Left cardiac atrium (tissue), 4 donors: Measurements from ENCODE around the gene GIPC1. TPM values are rescaled to one million over a fixed set of nuclear protein-coding genes. Genes with fewer than 3 reads are reported as not detected.

Experiments used
- ATAC-seq, 2 donors: fragments of 200-7000 bp; cut with Tn5 transposase; one replicate each; pipeline ENCODE4 v1.9.1; 2020; ENCODE audit warnings: mild to moderate bottlenecking in 2 of 2, moderate library complexity in 2 of 2
- DNase-seq: peaks from one replicate; pipeline ENCODE4 v3.0.0-alpha.2; 2020
- intact Hi-C, 2 donors: fragments of 100-400 bp; cut with DNase I; formaldehyde crosslinking; loops; one replicate each; pipeline versions ENCODE4 v1.14.1 to v1.15.1; 2022 to 2023
- total RNA-seq, 2 donors: library from RNA; stranded (reverse); fragmentation: NEBNext Ultra II Directional; extraction: Animal tissue kit (Norgen Biotek cat#: 25700); gene quantifications; one replicate each; pipeline ENCODE4 v1.2.1, GENCODE V29; 2021
- donor health status: DM: no; HTN: yes; CAD: no.
- donor health status: DM: no; HTN: yes; CAD: no; lungs with severe emphysema.
- donor health status: DM: yes; HTN: yes; CAD: no.
- donor health status: Dilated cardiomyopathy.

The GIPC1 gene
- total RNA-seq, 2 donors from 2014 or later = 49.7 to 49.8 TPM

DNA sequence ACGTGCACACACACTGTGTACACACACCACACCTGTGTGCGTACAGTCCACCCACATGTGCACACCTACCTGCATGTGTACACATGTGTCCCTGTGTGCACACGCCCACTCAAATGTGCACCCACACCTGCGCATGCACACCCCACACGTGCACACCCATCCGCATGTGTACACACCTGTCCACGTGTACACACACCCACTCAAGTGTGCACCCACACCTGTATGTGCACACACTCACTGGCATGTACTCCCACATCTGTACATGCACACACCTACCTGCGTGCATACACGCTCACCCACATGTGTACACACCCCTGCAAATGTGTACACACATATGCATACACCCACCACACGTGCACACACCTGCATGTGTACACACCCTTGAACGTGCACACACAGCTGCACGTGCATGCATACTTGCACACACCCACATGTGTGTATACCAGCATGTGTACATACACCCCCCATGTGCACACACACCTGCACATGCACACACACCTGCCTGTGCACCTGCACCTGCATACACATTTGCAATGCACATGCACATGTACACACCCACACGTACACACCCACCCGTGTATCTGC, 52.2 kb downstream of the GIPC1 start:
- DNase-seq = no peak
- intact Hi-C loops = no loop called here
- no peak for ATAC-seq

DNA sequence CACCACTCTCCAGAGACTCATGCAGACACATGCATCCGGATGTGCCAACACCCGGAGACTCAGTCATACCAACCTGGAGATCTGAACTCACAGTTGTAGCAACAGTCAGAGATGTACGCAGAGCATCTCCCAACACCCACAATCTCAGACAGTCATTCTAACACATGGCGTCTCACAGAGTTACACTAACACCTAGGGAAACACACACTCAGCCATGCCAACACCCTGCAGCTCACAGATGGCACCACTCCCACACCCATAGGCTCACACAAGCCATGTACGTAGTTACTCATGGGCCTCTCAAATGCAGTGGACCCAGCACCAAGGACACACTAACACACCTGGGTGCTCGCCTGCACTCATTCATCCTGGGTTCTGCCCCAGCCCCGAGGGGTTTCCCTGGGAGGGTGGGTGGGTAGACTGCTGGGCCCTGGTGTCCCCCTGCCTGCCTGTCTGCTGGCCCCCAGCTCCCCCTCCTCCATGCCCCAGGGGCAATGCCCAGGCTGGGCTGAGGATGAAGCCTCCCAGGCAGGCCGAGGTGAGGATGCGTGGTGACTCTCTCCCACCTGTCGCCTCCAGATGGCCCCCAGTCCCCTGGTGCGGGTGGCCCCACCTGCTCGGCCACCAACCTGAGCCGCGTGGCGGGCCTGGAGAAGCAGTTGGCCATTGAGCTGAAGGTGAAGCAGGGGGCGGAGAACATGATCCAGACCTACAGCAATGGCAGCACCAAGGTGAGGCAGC, 52.9 kb downstream of the GIPC1 start:
- no peak for ATAC-seq

DNA sequence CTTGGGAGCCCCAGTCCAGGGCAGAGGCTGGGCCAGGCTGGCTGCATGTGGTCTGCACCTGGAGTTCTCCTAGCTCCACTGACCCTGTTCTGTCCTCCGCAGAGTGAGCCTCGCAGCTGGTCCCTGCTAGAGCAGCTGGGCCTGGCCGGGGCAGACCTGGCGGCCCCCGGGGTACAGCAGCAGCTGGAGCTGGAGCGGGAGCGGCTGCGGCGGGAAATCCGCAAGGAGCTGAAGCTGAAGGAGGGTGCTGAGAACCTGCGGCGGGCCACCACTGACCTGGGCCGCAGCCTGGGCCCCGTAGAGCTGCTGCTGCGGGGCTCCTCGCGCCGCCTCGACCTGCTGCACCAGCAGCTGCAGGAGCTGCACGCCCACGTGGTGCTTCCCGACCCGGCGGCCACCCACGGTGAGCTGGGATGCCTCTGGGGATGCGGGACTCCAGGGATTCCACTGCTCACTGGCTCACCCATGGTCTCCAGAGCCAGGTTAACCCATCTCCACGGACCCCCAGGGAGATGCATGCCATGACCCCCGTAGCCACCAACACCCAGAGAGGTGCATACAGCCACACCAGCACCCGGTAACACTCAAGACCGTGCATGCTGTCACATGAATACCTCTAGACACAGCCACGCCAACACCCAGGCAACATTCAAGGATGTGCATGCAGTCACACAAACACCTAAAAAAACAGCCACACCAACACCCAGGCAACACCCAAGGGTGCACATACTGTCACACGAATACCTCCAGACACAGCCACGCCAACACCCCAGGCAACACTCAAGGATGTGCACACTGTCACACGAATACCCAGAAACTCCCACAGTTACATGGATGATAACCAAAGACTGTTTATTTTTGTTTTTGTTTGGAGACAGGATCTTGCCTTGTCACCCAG, 54.6 kb downstream of the GIPC1 start:
- ATAC-seq = peak in 1 of 2 donors; percentile 10
- no peak for DNase-seq
- intact Hi-C loops = no loop called here

More for the DNA sequence above, 52.9 kb downstream of the GIPC1 start:
- DNase-seq = no peak
- intact Hi-C loops = no loop called here

DNA sequence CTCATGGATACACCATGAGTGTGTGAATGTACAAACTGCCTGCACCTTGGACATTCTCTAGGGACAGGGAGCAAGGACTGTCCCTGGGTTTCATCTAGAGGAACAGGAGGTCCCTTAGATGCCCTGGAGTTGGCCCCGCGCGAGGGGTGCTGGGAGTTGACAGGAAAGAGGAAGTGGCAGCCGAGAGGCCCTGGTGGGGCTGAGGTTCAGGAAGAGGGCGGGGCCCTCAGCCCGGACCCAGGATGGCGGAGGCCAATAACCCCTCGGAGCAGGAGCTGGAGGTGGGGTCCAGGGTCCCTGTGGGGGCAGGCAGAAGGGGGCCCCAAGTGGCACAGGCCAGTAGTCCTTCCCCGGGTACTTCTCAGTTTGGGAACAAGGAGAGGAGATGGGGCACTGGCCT, 55.9 kb downstream of the GIPC1 start:
- intact Hi-C loops = no loop called here
- DNase-seq (peak; percentile 80), ATAC-seq (peak; percentile 60 to 64)

DNA sequence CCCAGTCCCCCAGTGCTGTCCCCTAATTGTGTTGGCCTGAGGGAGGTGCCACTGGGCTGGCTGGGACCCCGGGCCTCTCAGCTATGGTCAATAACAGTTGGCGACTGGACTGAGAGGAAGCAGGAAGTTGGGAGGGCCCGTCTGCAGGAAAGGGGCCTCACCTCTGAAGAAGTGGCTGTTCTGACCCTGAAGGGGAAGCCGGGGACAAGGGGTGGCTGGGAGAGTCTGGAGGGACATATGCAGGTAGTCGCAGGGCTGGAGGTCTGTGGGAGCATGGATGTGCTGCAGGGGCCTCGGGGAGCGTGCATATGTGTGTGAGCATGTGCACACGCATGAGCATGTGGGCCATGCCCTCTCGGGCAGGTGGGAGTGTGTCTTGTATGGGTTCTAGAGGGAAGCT, 56.9 kb downstream of the GIPC1 start:
- DNase-seq = no peak
- intact Hi-C loops = no loop called here
- ATAC-seq = no peak

DNA sequence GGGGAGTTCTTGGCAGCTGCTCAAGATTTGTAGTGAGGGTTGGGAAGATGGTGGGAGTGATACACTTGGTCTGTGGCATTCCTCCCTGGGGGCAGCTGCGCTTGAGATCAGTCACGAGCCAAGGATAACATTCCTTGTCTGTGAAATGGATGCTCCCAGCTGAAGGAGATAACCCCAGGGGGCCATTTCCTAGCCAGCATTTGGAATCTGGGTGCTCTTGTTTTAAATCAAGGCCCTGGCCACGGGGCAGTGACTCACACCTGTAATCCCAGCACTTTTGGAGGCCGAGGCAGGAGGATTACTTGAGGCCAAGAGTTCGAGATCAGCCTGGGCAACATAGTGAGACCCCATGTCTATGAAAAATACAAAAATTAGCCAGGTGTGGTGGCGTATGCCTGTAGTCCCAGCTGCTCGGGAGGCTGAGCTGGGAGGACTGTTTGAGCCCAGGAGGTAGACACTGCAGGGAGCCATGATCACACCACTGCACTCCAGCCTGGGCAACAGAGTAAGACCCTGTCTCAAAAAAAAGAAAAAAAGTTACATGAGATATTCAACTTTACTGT, 58.3 kb downstream of the GIPC1 start:
- DNase-seq = no peak
- no peak for ATAC-seq
- intact Hi-C loops = no loop called here

DNA sequence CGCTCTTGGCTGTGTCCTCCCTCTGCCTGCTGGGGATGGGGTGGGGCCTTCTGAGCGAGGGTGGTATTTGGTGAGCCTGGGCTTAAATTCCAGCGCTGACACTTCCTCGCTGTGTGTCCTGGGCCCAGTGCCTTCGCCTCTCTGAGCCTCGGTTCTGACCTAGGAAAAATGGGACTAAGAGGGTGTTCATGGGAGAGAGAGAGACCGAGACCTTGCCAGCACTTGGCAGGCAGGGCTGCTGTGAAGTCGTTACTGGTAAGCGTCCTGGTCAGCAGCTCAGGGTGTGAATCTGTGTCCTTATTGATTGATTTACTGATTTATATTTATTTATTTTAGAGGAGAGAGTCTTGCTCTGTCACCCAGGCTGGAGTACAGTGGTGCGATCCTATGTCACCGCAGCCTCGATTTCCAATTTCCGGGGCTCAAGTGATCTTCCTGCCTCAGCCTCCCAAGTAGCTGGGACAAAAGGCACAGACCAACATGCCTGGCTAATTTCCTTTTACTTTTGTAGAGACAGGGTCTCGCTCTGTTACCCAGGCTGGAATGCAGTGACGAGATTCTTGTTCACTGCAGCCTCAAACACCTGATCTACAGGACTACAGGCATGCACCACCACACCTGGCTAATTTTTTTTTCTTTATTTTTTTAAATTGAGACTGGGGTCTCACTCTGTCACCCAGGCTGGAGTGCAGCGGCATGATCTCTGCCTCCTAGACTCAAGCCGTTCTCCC, 60.4 kb downstream of the GIPC1 start:
- ATAC-seq (no peak), DNase-seq (no peak)
- intact Hi-C loops = no loop called here

DNA sequence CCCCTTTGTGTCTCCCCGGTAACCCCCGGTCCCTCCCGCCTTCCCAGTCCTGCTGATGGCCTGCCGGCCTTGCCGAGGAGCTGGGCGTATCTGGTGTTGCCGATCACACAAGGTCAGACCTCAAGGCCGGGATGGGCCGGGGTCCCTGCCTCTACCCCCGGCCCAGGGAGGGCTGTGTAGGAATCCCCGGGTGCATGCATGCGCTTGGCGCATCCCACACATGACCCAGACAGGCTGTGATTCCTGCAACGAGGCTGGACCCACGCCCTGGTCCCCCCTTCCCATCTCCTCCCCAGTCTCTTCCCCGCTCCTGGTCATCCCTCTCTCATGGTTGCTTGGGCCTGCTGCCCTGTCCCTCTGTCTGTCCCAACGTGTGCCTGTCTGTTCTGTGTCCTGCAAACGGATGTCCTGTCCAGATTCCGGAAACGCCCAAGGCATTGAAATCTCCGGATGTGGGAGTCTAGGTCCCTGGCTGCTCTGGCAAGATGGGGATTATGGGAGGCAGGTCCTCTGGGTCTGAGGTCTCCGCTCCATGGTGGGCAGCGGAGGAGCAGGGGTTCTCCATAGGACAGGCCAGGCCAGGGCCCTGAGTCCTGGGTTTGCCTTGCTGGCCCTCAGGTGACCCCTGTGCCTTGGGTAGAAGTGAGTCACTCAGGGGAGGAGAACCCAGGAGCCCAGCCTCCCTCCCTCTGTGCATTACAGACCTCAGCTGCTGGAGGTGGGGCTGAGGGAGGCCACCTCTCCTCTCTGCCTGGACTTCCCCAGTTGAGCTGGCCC, 61.2 kb downstream of the GIPC1 start:
- ATAC-seq (peak; percentile 39 to 88), DNase-seq (peak; percentile 81)
- intact Hi-C loops = no loop called here

DNA sequence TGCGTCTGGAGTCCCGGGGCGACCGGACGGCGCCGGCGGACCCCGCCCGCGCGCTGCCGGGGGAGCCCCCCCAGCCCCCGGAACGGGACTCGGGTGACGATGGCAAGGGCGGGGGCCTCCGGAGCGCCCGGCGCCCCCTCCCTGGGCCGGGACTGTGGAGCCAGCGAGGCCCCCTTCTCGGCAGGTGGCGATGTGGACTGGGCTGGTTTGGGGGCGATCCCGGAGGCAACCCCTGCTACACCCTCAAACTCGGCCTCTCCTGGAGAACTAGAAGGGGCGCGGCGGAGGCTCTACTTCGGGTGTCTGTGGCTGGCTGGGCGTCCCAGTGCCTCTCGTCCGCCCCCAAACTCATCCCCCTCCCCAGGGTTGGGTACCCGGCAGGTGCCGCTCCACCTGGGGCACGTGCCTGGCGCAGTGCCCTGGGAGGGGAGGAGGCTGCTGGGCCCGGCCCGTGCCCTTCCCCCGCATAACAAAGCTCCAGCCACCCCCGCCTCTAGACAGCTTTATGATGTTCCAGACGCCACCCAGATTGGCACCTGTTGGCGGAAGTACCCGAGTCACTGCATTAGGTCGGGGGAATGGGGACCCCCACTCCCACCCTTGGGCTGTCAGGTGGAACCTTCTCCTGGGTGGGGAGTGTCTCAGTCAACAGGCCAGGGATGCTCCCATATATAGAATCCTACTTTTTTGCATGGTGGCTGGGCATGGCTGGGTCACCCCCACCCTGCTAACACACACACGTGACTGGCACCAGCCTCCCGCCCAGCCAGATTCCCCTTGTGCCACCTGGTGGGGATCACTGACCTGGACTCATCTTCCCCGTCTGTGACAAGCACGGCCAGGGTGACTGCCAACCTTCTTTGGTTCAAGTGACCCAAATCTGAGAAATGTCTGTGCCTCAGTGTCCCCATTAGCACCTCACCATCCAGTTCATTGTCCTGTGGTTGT, 62.1 kb downstream of the GIPC1 start:
- ATAC-seq (peak; percentile 12 to 19), DNase-seq (no peak)
- intact Hi-C loops = no loop called here

DNA sequence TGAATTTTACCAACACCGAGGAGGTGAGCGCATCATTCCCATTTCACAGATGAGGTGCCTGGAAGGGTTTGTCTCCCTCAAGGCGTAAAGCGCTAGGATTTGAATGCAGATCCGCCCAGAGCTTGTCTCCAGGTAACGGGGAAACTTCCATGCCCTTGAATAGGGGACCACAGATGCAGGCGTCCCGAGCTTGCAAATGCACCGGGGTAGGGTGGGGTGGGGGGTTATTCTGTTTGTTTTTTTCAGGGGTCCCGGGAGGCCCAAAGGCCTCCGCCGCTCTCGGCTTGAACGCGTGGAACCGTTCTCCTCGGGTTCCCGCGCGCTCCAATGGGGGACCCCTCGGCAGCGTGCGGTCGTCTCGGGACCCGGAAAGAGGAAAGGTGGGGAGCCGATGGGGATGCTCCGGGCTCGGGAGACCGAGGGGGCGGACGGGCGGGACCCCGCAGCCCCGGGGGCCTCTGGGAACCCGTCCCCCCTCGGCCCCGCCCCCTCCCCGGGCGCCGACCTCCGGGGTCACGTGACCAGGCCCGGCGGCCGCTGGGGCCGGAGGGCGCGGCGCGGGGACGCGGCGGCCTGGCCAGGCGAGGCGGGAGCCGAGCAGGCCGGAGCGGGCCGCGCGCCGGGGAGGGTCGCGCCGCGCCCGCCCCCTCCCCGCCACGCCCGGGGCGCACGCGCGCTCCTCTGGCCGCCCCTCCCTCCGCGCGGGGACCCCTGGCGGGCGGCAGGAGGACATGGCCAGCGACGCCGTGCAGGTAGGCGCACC, 63.0 kb downstream of the GIPC1 start, which contains the start of gene PKN1:
Gene PKN1, plus strand, starts transcription at position 516 of the 763 bp plus-strand sequence. Its CDS starts 216 bp downstream, at position 732.
- peak; percentile 55 to 84 for ATAC-seq
- peak; percentile 79 for DNase-seq
- intact Hi-C loops = no loop called here

DNA sequence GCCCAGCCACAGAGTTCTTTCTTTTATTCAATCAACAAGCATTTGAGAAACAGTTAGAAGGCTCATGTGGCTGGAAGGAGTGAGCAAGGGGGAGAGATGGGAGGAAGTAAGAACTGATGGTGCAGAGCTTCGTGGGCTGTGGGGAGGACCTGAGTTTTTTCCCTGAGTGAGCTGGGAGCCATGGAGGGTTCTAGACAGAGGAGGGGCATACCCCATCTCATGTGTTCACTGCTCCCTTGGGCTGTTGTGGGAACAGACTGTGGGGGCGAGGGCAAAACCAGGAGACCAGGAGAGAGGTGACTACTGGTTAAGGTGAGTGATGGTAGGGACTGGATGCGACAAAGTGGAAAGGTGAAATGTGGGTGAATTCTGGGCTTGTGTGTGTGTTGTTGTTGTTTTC, 65.2 kb downstream of the GIPC1 start:
- no peak for ATAC-seq
- DNase-seq = no peak
- intact Hi-C loops = no loop called here

DNA sequence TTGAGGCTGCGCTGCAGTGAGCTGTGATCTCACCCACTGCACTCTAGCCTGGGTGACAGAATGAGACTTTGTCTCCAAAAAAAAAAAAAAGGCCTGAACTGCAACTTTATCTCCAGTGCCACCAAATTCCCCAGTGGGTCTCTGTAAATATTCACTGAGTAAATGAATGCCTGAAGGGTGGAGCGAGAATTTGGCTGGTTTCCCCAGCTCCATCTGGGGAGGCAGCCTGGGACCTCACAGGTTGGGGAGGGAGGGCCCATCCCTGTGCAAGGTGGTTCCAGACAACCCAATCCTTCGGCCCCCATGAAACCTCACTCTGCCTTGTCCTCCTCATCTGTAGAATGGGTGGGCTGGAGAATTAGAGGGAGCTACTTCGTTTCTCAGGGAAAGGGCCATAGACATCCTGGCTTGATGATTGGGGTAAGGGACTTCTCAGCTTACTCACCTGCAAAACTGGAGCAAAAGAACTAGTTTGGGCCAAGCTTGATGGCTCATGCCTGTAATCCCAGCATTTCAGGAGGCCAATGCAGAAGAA, 67.0 kb downstream of the GIPC1 start:
- DNase-seq = no peak

More for the DNA sequence above, 67.0 kb downstream of the GIPC1 start:
- intact Hi-C loops = no loop called here
- no peak for ATAC-seq
